Measurements from ENCODE around the gene SNX9. TPM values are rescaled to one million over a fixed set of nuclear protein-coding genes. Genes with fewer than 3 reads are reported as not detected.

SNX9 gene
- total RNA-seq, 2 experiments from 2014 or later: 14.8 to 15.2 TPM

- Mint-ChIP-seq H3K27ac (no peak overlapping the region), H3K9me3 (no peaks in the 10 kb centered on the region), H3K4me1 (peaks cover 25% of the 10 kb centered on the region), H3K27me3 (peaks cover 5% of the 10 kb centered on the region), H3K36me3 (no peaks in the 10 kb centered on the region), H3K4me3 (no peak overlapping the region)
- DNase-seq (no peak), ATAC-seq (ENCODE audit: low read depth) (no peak)
- POLR2A ChIA-PET: no interaction called here
Measured at GRCh38 chr6:157977176-157977804, 154.2 kb downstream of the SNX9 start.

GRCh38 chr6:157978021-157978783, 155.2 kb downstream of the SNX9 start:
- Mint-ChIP-seq H3K4me1 (peaks cover 31% of the 10 kb centered on the region), H3K9me3 (no peaks in the 10 kb centered on the region), H3K27ac (no peak overlapping the region), H3K36me3 (peaks cover 2% of the 10 kb centered on the region), H3K27me3 (peaks cover 5% of the 10 kb centered on the region), H3K4me3 (no peak overlapping the region)
- DNase-seq: no peak
- no peak for ATAC-seq (ENCODE audit: low read depth)
- POLR2A ChIA-PET: no interaction called here

GRCh38 chr6:157980288-157981131, 157.5 kb downstream of the SNX9 start:
- H3K27ac Mint-ChIP-seq: peak overlapping the region; percentile 74
- no peak for DNase-seq
- H3K4me3 Mint-ChIP-seq: peak overlapping the region; percentile 91
- peaks cover 3% of the 10 kb centered on the region for H3K36me3 Mint-ChIP-seq
- POLR2A ChIA-PET: interaction anchor here (1.6 to 4.7 kb wide), 3 partner anchors 15 to 66 kb away, joined by 4 to 17 read pairs (median 13); no protein-coding TSS in a partner anchor
- peaks cover 50% of the 10 kb centered on the region for H3K4me1 Mint-ChIP-seq
- no peak for ATAC-seq (ENCODE audit: low read depth)
- peaks cover 4% of the 10 kb centered on the region for H3K27me3 Mint-ChIP-seq
- H3K9me3 Mint-ChIP-seq: no peaks in the 10 kb centered on the region

DNA sequence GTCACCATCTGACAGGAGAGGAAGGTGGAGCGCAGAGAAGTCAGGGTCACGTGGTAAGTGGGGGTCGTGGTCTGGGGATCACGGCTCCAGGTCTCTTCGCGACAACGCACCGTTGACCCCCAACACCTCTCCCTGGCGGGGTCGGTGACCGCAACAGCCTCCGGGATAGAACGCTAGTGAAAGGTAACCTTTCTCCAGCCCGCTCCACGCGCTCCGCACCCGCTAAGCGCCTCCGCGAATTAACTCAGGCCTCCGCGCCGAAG, 158.0 kb downstream of the SNX9 start:
- POLR2A ChIA-PET: interaction anchor here (1.0 to 4.7 kb wide), 5 partner anchors 16 to 115 kb away, joined by 3 to 17 read pairs (median 9); no protein-coding TSS in a partner anchor
- H3K4me1 Mint-ChIP-seq: peaks cover 51% of the 10 kb centered on the region
- no peak for DNase-seq
- peak overlapping the region; percentile 91 for H3K4me3 Mint-ChIP-seq
- H3K36me3 Mint-ChIP-seq: peaks cover 3% of the 10 kb centered on the region
- H3K9me3 Mint-ChIP-seq: no peaks in the 10 kb centered on the region
- ATAC-seq (ENCODE audit: low read depth): no peak
- peaks cover 3% of the 10 kb centered on the region for H3K27me3 Mint-ChIP-seq
- peak overlapping the region; percentile 74 for H3K27ac Mint-ChIP-seq

GRCh38 chr6:157981395-157982101, 158.5 kb downstream of the SNX9 start, which contains the start of gene SYNJ2:
TSS of gene SYNJ2 (plus strand) at chr6:157981863. CDS start at chr6:157981962, 99 bp downstream.
- Mint-ChIP-seq H3K9me3 (no peaks in the 10 kb centered on the region), H3K27ac (peak within 1 kb of the TSS; percentile 81), H3K27me3 (peaks cover 3% of the 10 kb centered on the region), H3K4me1 (peaks cover 51% of the 10 kb centered on the region), H3K36me3 (peaks cover 3% of the 10 kb centered on the region), H3K4me3 (peak within 1 kb of the TSS; percentile 91)
- POLR2A ChIA-PET: interaction anchor here (0.7 to 4.7 kb wide), 8 partner anchors 14 to 115 kb away, joined by 3 to 17 read pairs (median 6); no protein-coding TSS in a partner anchor
- ATAC-seq (ENCODE audit: low read depth) (peak; percentile 91), DNase-seq (peak; percentile 91)

DNA sequence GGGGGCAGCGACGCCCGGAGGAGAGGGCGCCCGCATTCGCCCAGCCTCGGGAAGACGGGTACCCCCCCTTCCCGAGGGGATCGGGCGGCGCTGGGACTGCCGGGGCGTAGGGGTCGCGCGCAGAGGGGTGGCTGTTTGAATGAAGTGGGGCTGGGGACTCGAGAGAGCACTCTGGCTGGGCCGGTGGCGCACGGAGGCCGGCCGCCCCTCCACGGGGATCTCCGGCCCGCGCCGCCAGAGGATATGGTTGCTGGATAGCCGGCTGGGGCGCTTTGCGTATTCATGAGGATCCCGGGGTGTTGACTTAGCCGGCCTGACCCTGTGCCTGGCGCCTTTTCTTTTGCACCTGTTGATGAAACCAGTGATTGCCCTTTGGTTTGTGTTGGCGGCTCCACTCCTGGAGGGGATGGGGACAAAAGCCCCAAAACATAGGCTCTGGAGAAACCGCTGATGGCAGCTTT, 159.1 kb downstream of the SNX9 start:
- Mint-ChIP-seq H3K9me3 (no peaks in the 10 kb centered on the region), H3K36me3 (peaks cover 3% of the 10 kb centered on the region), H3K4me3 (peak overlapping the region; percentile 91), H3K27me3 (peaks cover 2% of the 10 kb centered on the region), H3K4me1 (peaks cover 52% of the 10 kb centered on the region), H3K27ac (peak overlapping the region; percentile 81)
- ATAC-seq (ENCODE audit: low read depth): peak; percentile 2
- DNase-seq: peak; percentile 63
- POLR2A ChIA-PET: interaction anchor here (0.7 to 4.7 kb wide), 9 partner anchors 14 to 114 kb away, joined by 3 to 17 read pairs (median 4); no protein-coding TSS in a partner anchor

GRCh38 chr6:157982563-157983405, 159.7 kb downstream of the SNX9 start:
- Mint-ChIP-seq H3K27ac (peak overlapping the region; percentile 84), H3K4me3 (peak overlapping the region; percentile 91), H3K36me3 (peaks cover 4% of the 10 kb centered on the region), H3K4me1 (peaks cover 52% of the 10 kb centered on the region), H3K9me3 (no peaks in the 10 kb centered on the region), H3K27me3 (no peaks in the 10 kb centered on the region)
- ATAC-seq (ENCODE audit: low read depth) (no peak), DNase-seq (no peak)
- POLR2A ChIA-PET: interaction anchor here (0.7 to 4.7 kb wide), 5 partner anchors 20 to 915 kb away, joined by 3 to 17 read pairs (median 10); no protein-coding TSS in a partner anchor

DNA sequence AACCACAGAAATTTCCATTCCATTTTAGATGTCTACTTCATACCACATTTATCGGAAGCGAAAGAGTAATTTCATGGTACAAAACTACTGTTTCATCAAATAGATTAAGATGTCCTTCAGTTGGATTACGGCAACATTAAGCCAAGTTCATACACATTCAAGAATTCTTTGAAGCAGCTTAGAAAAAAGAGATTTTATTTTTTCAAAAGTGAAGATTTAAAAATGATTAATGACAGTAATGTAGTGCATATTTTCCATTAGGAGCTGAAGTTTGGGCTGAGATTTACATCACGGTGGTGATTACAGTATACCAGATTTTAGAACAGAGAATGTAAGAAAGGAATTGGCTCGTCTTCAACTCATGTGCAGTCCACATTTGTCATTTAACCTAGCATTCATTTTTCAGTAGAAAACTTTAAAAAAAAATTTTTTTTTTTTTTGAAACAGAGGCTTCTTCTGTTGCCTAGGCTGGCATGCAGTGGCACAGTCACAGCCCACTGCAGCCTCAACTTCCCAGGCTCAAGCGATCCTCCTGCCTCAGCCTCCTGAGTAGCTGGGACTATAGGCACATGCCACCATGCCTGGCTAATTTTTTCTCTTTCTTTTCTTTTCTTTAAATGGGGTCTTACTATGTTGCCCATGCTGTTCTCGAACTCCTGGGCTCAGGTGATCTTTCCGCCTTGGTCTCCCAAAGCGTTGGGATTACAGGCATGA, 160.5 kb downstream of the SNX9 start:
- POLR2A ChIA-PET: interaction anchor here (0.7 to 4.7 kb wide), 5 partner anchors 21 to 916 kb away, joined by 3 to 17 read pairs (median 10); no protein-coding TSS in a partner anchor
- peak overlapping the region; percentile 84 for H3K27ac Mint-ChIP-seq

GRCh38 chr6:157984128-157984527, 161.1 kb downstream of the SNX9 start:
- DNase-seq: no peak
- Mint-ChIP-seq H3K4me1 (peaks cover 57% of the 10 kb centered on the region), H3K27ac (peak overlapping the region; percentile 51), H3K27me3 (no peaks in the 10 kb centered on the region), H3K4me3 (peak overlapping the region; percentile 71), H3K9me3 (no peaks in the 10 kb centered on the region), H3K36me3 (peaks cover 4% of the 10 kb centered on the region)
- ATAC-seq (ENCODE audit: low read depth): no peak
- POLR2A ChIA-PET: interaction anchor here (0.8 to 2.5 kb wide), 3 partner anchors 42 to 88 kb away, joined by 3 to 11 read pairs (median 10); no protein-coding TSS in a partner anchor

More for the DNA sequence above, 160.5 kb downstream of the SNX9 start:
- H3K4me1 Mint-ChIP-seq: peaks cover 55% of the 10 kb centered on the region
- no peaks in the 10 kb centered on the region for H3K9me3 Mint-ChIP-seq
- no peak for ATAC-seq (ENCODE audit: low read depth)
- no peaks in the 10 kb centered on the region for H3K27me3 Mint-ChIP-seq
- H3K4me3 Mint-ChIP-seq: peak overlapping the region; percentile 91
- no peak for DNase-seq
- H3K36me3 Mint-ChIP-seq: peaks cover 4% of the 10 kb centered on the region

DNA sequence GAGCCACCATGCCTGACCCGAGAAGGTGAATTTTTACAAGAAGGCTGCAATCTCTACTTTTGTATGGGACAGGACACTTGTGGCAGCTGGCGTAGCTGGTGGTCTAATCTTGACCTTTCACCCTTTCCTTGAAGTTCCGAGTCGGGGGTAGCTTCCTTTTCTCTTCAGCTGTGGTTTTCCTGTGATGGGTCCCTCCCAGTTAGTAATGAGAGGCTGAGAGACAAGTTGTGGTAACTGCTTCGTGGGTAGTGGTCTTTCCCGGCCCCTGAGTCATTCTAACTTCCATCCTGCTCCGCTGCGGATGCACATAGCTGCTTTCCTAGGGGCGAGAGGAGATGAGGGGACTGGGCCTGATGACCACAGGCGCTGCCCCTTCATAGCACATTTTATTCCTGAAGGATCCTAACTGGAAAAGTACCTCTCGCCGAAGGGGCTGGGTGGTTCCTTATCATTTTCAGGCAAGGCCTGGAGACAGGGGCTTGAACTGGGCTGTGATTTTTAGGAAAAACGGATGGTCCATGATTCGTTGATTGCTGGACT, 161.7 kb downstream of the SNX9 start:
- peak overlapping the region; percentile 71 for H3K4me3 Mint-ChIP-seq
- H3K9me3 Mint-ChIP-seq: no peaks in the 10 kb centered on the region
- ATAC-seq (ENCODE audit: low read depth): no peak
- no peak for DNase-seq
- peak overlapping the region; percentile 36 for H3K27ac Mint-ChIP-seq
- H3K4me1 Mint-ChIP-seq: peaks cover 56% of the 10 kb centered on the region
- no peaks in the 10 kb centered on the region for H3K27me3 Mint-ChIP-seq
- peaks cover 4% of the 10 kb centered on the region for H3K36me3 Mint-ChIP-seq
- POLR2A ChIA-PET: interaction anchor here (0.8 to 1.1 kb wide), 2 partner anchors 41 to 47 kb away, joined by 3 to 11 read pairs; no protein-coding TSS in a partner anchor

All from activated naive CD8-positive, alpha-beta T cell treated with anti-CD3 and anti-CD28 coated beads, Interleukin-2, amount 10 ng/mL, durations not matched to agents 7 days and 5 days (primary cell).